ENCODE data around the gene ZNF565.
"Not testable (repeated sequence)": the region's sequence is repeated elsewhere in the genome, so short reads cannot be mapped to it uniquely, and the experiment has no call there.

The ZNF565 gene

GRCh38 chr19:36210497-36210896, 4.0 kb downstream of the ZNF565 start:
- DNase-seq = no peak

- DNase-seq = no peak
Measured at GRCh38 chr19:36209372-36209771, 5.1 kb downstream of the ZNF565 start.

- DNase-seq = peak in 1 of 2 donors; percentile 10
Measured at GRCh38 chr19:36207605-36208252, 6.7 kb downstream of the ZNF565 start.

GRCh38 chr19:36203293-36203692, 11.2 kb downstream of the ZNF565 start:
- DNase-seq = no peak

- no peak for DNase-seq
Measured at GRCh38 chr19:36201684-36202083, 12.8 kb downstream of the ZNF565 start.

GRCh38 chr19:36198119-36198518, 16.3 kb downstream of the ZNF565 start:
- DNase-seq = no peak

GRCh38 chr19:36196249-36196648, 18.2 kb downstream of the ZNF565 start:
- DNase-seq = no peak

- not testable (repeated sequence) for DNase-seq
Measured at GRCh38 chr19:36186722-36187121, 27.7 kb downstream of the ZNF565 start.

GRCh38 chr19:36183245-36183628, 31.2 kb downstream of the ZNF565 start:
- DNase-seq = no peak

- no peak for DNase-seq
Measured at GRCh38 chr19:36182612-36183244, 31.7 kb downstream of the ZNF565 start.

GRCh38 chr19:36179077-36179476, 35.4 kb downstream of the ZNF565 start:
- DNase-seq = not testable (repeated sequence)

- not testable (repeated sequence) for DNase-seq
Measured at GRCh38 chr19:36173846-36174245, 40.6 kb downstream of the ZNF565 start.

- DNase-seq = no peak
Measured at GRCh38 chr19:36172852-36173251, 41.6 kb downstream of the ZNF565 start.

- no peak for DNase-seq
Measured at GRCh38 chr19:36169084-36169760, 45.2 kb downstream of the ZNF565 start.

- no peak for DNase-seq
Measured at GRCh38 chr19:36163813-36164212, 50.7 kb downstream of the ZNF565 start.

GRCh38 chr19:36160821-36161596, 53.5 kb downstream of the ZNF565 start:
- no peak for DNase-seq

GRCh38 chr19:36153126-36153525, 61.3 kb downstream of the ZNF565 start:
- DNase-seq = no peak

GRCh38 chr19:36152352-36153091, 61.9 kb downstream of the ZNF565 start, which contains the start of gene COX7A1:
COX7A1 (minus strand) TSS chr19:36152447; CDS start chr19:36152407, 40 bp downstream.
- DNase-seq = no peak

GRCh38 chr19:36152019-36152351, 62.5 kb downstream of the ZNF565 start:
- DNase-seq = no peak

- no peak for DNase-seq
Measured at GRCh38 chr19:36151144-36152018, 63.1 kb downstream of the ZNF565 start.

GRCh38 chr19:36150586-36150985, 63.9 kb downstream of the ZNF565 start:
- DNase-seq = no peak

All from inflammatory macrophage (primary cell).